Lower leg skin (tissue), 4 donors: ENCODE measurements around the gene TFPI. TPM values are rescaled to one million over a fixed set of nuclear protein-coding genes. Genes with fewer than 3 reads are reported as not detected.

Source experiments
- DNase-seq, 2 donors: peaks; one replicate each; pipeline ENCODE4 v3.0.0-alpha.2; 2019; ENCODE audit warnings: low spot score in 2 of 2
- H3K4me3 ChIP-seq: fragments of 200-600 bp; sonication (generic); 2 replicates; pipeline ENCODE4 v1.5.1; 2017; ENCODE audit warnings: mild to moderate bottlenecking, low read depth; ENCODE audit not compliant: poor library complexity, severe bottlenecking
- POLR2A ChIP-seq, 2 donors: fragments of 450-650 bp; IDR thresholded peaks; one replicate each; pipeline ENCODE4 v1.6.1; 2016 to 2017; ENCODE audit warnings: antibody characterized with exemption in 2 of 2, mild to moderate bottlenecking in 1 of 2, moderate library complexity in 1 of 2
- WGBS, 2 donors: methylation state at CpG; one replicate each; pipeline ENCODE4 v1.1.5; 2018; 5-methylcytosine and 5-hydroxymethylcytosine counted together
- intact Hi-C: fragments of 100-400 bp; cut with DNase I; formaldehyde crosslinking; loops from one replicate; pipeline ENCODE4 v1.15.0; 2023; ENCODE audit warnings: low total_unique reads
- total RNA-seq, 4 donors: library from RNA; depleted of rRNA; stranded (reverse); fragments of >200 nt; gene quantifications; one replicate each; pipeline ENCODE4 v1.1.0, GENCODE V29; 2016
- TF ChIP-seq, protein P1 (sequence below), 3 donors: fragments of 450-650 bp; IDR thresholded peaks; one replicate each; pipeline ENCODE4 v1.5.1; 2016; ENCODE audit warnings: antibody characterized with exemption in 3 of 3, mild to moderate bottlenecking in 3 of 3, moderate library complexity in 2 of 3

TFPI gene
- total RNA-seq, 4 donors from 2014 or later: 15.6 to 28.4 (median 16.0) TPM

DNA sequence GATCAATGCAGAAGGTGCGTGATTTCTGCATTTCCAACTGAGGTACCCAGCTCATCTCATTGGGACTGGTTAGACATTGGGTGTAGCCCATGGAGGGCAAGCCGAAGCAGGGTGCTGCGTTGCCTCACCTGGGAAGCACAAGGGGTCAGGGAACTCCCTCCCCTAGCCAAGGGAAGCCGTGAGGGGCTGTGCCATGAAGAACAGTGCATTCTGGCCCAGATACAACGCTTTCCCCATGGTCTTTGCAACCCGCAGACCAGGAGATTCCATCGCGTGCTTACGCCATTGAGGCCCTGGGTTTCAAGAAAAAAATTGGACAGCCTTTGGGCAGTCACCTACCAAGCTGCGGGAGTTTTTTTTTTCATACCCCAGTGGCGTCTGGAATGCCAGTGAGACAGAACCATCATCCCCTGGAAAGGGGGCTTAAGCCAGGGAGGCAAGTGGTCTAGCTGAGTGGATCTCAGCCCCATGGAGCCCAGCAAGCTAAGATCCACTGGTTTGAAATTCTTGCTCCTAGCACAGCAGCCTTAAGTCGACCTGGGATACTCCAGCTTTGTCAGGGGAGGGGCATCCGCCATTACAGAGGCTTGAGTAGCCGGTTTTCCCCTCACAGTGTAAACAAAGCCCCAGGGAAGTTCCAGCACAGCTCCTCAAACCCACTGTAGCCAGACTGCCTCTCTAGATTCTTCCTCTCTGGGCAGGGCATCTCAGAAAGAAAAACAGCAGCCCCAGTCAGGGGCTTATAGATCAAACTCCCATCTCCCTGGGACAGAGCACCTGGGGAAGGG is 21.7 kb downstream of the TFPI start:
- 87 to 92% methylated on average over 14 of the region's 14 CpGs for WGBS, 2 donors
- H3K4me3 ChIP-seq: no peak overlapping the region
- TF ChIP-seq, protein P1, sequence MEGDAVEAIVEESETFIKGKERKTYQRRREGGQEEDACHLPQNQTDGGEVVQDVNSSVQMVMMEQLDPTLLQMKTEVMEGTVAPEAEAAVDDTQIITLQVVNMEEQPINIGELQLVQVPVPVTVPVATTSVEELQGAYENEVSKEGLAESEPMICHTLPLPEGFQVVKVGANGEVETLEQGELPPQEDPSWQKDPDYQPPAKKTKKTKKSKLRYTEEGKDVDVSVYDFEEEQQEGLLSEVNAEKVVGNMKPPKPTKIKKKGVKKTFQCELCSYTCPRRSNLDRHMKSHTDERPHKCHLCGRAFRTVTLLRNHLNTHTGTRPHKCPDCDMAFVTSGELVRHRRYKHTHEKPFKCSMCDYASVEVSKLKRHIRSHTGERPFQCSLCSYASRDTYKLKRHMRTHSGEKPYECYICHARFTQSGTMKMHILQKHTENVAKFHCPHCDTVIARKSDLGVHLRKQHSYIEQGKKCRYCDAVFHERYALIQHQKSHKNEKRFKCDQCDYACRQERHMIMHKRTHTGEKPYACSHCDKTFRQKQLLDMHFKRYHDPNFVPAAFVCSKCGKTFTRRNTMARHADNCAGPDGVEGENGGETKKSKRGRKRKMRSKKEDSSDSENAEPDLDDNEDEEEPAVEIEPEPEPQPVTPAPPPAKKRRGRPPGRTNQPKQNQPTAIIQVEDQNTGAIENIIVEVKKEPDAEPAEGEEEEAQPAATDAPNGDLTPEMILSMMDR (IDR thresholded peaks at IDR 0.05): no peak
- no peak for TF ChIP-seq POLR2A (IDR thresholded peaks at IDR 0.05)
- intact Hi-C loops: no loop called here
- DNase-seq: no peak

DNA sequence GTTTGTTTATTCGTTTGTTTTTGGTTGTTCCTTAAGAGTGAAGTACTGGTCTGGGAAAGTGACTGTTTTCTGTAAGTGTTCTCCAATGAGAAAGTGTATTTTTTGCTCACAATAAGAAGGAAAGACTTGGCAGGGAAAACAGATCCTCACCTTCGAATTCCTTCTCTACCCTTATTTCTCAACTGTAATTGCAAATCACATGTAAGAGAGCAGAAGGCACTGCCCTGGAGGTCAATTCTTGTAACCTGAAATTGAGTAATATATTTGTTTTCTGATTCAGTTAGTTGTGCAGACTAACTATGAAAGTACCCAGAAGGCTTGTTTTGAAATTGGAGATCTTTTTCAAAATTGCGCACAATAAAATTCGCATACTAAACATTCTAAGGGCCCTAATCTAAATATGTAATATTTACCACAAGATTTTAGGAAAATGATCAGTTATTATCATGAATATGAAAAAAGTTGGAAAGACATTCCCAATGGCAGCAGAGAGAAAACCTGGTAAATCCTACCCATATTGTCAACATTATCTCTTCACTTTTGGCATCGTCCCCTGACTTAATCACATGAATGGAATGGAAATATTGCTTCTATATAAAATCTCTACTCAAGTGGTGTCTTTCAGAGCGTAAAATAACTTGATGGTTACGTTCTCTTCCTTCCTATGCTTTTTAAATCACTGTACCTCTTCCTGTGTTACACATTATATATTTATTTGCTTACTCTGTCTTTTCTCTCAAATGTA is 24.1 kb downstream of the TFPI start:
- no peak for DNase-seq
- no peak overlapping the region for H3K4me3 ChIP-seq
- intact Hi-C loops: no loop called here
- TF ChIP-seq, protein P1 (IDR thresholded peaks at IDR 0.05): no peak
- TF ChIP-seq POLR2A (IDR thresholded peaks at IDR 0.05): no peak
- WGBS, 2 donors: 83 to 84% methylated on average over 7 of the region's 7 CpGs

DNA sequence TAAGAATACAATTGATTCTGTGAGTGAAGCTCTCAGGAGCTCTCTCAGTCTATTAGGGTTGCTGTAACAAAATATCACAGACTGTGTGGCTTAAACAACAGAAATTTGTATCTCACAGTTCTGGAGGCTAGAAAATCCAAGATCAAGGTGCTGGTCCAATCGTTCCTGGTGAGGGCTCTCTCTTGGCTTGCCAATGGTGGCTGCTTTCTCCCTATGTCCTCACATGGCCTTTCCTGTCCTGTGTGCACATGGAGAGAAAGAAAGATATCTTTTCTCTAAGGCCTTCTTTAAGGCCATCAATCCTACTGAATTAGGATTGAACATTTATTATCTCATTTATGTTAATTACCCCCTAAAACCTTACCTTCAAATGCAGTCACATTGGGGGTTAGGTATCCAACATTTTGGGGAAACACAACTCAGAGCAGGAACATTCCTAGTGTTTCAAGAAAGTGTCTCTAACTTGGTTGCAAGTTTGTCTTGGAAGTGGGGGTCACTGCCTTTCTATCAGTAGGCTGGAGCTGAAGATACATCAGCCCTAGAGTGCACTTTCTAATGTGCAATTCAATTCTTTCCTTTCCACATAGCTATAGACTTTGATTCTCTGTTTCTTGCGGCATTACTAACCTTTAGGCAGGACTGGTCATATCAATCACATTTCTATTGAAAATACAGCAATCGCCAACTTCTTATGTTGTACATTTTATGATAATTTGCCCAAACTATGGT is 24.8 kb downstream of the TFPI start:
- 91 to 92% methylated on average over 3 of the region's 3 CpGs for WGBS, 2 donors
- DNase-seq: no peak
- intact Hi-C loops: no loop called here
- H3K4me3 ChIP-seq: no peak overlapping the region
- TF ChIP-seq POLR2A (IDR thresholded peaks at IDR 0.05): no peak
- TF ChIP-seq, protein P1 (IDR thresholded peaks at IDR 0.05): no peak

DNA sequence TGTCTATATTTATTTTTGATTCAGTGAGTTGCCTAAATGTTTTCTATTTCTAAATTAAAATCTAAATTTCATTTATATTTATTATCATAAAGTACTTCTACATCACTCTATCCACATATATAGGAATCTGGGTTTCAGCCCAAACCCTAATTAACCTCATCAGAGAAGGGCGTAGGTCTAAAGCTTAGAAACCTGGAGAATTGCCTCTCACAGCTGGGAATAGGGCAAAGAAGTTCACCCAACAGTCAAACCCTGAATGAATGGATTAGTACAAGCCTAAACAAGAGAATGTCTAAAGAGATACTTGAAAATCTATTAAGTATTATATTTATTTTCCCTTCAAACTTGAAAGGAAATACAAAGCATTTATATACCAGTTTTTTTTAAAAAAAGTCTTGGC is 26.2 kb downstream of the TFPI start:
- WGBS, 2 donors: 13 to 42% methylated on average over 1 of the region's 1 CpG
- H3K4me3 ChIP-seq: no peak overlapping the region
- intact Hi-C loops: no loop called here
- TF ChIP-seq, protein P1 (IDR thresholded peaks at IDR 0.05): no peak
- TF ChIP-seq POLR2A (IDR thresholded peaks at IDR 0.05): no peak
- no peak for DNase-seq

DNA sequence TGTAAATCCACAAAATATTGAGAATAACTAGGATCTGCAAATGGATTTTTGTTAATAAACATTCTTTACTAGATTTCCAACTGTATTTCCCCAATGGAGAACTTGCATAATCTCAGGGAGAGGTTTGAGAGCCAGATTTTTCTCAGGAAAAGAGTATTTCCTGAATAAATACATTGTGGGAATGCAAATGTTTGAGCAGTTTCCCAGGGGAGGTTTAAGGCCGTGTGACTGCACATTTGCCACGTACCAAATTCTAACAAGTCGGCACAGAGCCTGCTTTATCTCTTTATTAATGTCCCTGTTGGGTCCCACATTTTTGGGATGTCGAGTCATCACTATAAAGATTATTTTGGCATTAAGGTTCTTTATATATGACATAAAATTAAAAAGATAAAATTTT is 27.0 kb downstream of the TFPI start:
- H3K4me3 ChIP-seq: no peak overlapping the region
- WGBS, 2 donors: 27 to 39% methylated on average over 4 of the region's 4 CpGs
- no peak for DNase-seq
- intact Hi-C loops: no loop called here
- TF ChIP-seq POLR2A (IDR thresholded peaks at IDR 0.05): no peak
- TF ChIP-seq, protein P1 (IDR thresholded peaks at IDR 0.05): no peak
